Measurements from ENCODE around the gene CNN2.

The CNN2 gene

GRCh38 chr19:1081301-1082164 is 55.1 kb downstream of the CNN2 start:
- no peak for DNase-seq (ENCODE audit: low read depth in 2 of 2)

- no peak for DNase-seq (ENCODE audit: low read depth in 2 of 2)
Observed at GRCh38 chr19:1082165-1082927, 55.9 kb downstream of the CNN2 start.

- DNase-seq (ENCODE audit: low read depth in 2 of 2), result no peak
Observed at GRCh38 chr19:1082928-1083816, 56.8 kb downstream of the CNN2 start.

- no peak for DNase-seq (ENCODE audit: low read depth in 2 of 2)
Observed at GRCh38 chr19:1084024-1084868, 57.8 kb downstream of the CNN2 start.

- no peak for DNase-seq (ENCODE audit: low read depth in 2 of 2)
Observed at GRCh38 chr19:1085053-1085658, 58.7 kb downstream of the CNN2 start.

GRCh38 chr19:1085676-1086442 is 59.5 kb downstream of the CNN2 start:
- no peak for DNase-seq (ENCODE audit: low read depth in 2 of 2)

GRCh38 chr19:1086613-1087012 is 60.2 kb downstream of the CNN2 start:
- DNase-seq (ENCODE audit: low read depth in 2 of 2), result no peak

GRCh38 chr19:1087813-1088415 is 61.5 kb downstream of the CNN2 start:
- DNase-seq (ENCODE audit: low read depth in 2 of 2), result no peak

GRCh38 chr19:1088416-1089010 is 62.1 kb downstream of the CNN2 start:
- DNase-seq (ENCODE audit: low read depth in 2 of 2), result no peak

Measured in fibroblast of skin of left biceps (primary cell).